ENCODE measurements around the gene IQGAP2.

IQGAP2 gene

GRCh38 chr5:76693141-76693540 lies 290.1 kb downstream of the IQGAP2 start:
- peaks cover 85 to 100% (median 97%) of the 10 kb centered on the region in 11 experiments for H3K36me3 ChIP-seq
- H3K27me3 ChIP-seq = no peaks in the 10 kb centered on the region
- H3K4me1 ChIP-seq = peaks cover 5 to 23% (median 14%) of the 10 kb centered on the region in 10 experiments; a peak in 17 of 20 replicates
- H3K4me2 ChIP-seq = no peak overlapping the region
- no peaks in the 10 kb centered on the region; a peak in 3 of 22 replicates for H3K9me3 ChIP-seq (replicated peaks in 1 of 11)
- no peak overlapping the region for H3K9ac ChIP-seq
- peaks cover 0 to 41% (median 0%) of the 10 kb centered on the region in 11 experiments; a peak in 2 of 22 replicates for H4K20me1 ChIP-seq
- H3K4me3 ChIP-seq = no peak overlapping the region
- no peak overlapping the region for H3K27ac ChIP-seq
- no peak for TF ChIP-seq Cebpa-rat (IDR thresholded peaks at IDR 0.05)

- H3K36me3 ChIP-seq = peaks cover 83 to 100% (median 97%) of the 10 kb centered on the region in 11 experiments
- H3K4me2 ChIP-seq = no peak overlapping the region
- H3K9me3 ChIP-seq (replicated peaks in 1 of 11) = no peaks in the 10 kb centered on the region; a peak in 3 of 22 replicates
- no peak overlapping the region for H3K9ac ChIP-seq
- peaks cover 5 to 23% (median 14%) of the 10 kb centered on the region in 10 experiments; a peak in 17 of 20 replicates for H3K4me1 ChIP-seq
- peaks cover 0 to 51% (median 0%) of the 10 kb centered on the region in 11 experiments; a peak in 2 of 22 replicates for H4K20me1 ChIP-seq
- no peak overlapping the region for H3K27ac ChIP-seq
- no peak overlapping the region for H3K4me3 ChIP-seq
- TF ChIP-seq Cebpa-rat (IDR thresholded peaks at IDR 0.05) = no peak
- H3K27me3 ChIP-seq = no peaks in the 10 kb centered on the region
These were observed 291.2 kb downstream of the IQGAP2 start for GRCh38 chr5:76694317-76694716.

- H3K27ac ChIP-seq = 0 out of 22 replicates have a peak overlapping the region, but pooled peaks of 1 of the 11 experiments have one; percentile 38
- TF ChIP-seq Cebpa-rat (IDR thresholded peaks at IDR 0.05) = no peak
- H3K36me3 ChIP-seq = peaks cover 80 to 100% (median 94%) of the 10 kb centered on the region in 11 experiments
These were observed 292.3 kb downstream of the IQGAP2 start for GRCh38 chr5:76695346-76695745.

GRCh38 chr5:76696251-76696650 lies 293.2 kb downstream of the IQGAP2 start:
- Histone ChIP-seq H3K4me2 (peak overlapping the region in 9 of 11 experiments; percentile 17 to 63 (median 38); a peak in 13 of 22 replicates), H3K4me3 (no peak overlapping the region), H3K9me3 (replicated peaks in 1 of 11) (no peaks in the 10 kb centered on the region; a peak in 2 of 22 replicates), H3K36me3 (peaks cover 84 to 100% (median 94%) of the 10 kb centered on the region in 11 experiments), H3K27ac (peak overlapping the region in 6 of 11 experiments; percentile 15 to 47 (median 32); a peak in 8 of 22 replicates), H3K27me3 (no peaks in the 10 kb centered on the region), H3K9ac (no peak overlapping the region), H3K4me1 (peaks cover 5 to 19% (median 14%) of the 10 kb centered on the region in 10 experiments; a peak in 17 of 20 replicates), H4K20me1 (peaks cover 0 to 41% (median 0%) of the 10 kb centered on the region in 11 experiments; a peak in 2 of 22 replicates)
- no peak for TF ChIP-seq Cebpa-rat (IDR thresholded peaks at IDR 0.05)

More at GRCh38 chr5:76695346-76695745, 292.3 kb downstream of the IQGAP2 start:
- Histone ChIP-seq H3K27me3 (no peaks in the 10 kb centered on the region), H4K20me1 (peaks cover 0 to 45% (median 0%) of the 10 kb centered on the region in 11 experiments; a peak in 2 of 22 replicates), H3K4me1 (peaks cover 5 to 23% (median 14%) of the 10 kb centered on the region in 10 experiments; a peak in 17 of 20 replicates), H3K9ac (no peak overlapping the region), H3K4me3 (no peak overlapping the region), H3K4me2 (peak overlapping the region in 4 of 11 experiments; percentile 25 to 63 (median 42); a peak in 5 of 22 replicates), H3K9me3 (replicated peaks in 1 of 11) (no peaks in the 10 kb centered on the region; a peak in 2 of 22 replicates)

GRCh38 chr5:76697670-76698069 lies 294.6 kb downstream of the IQGAP2 start:
- Histone ChIP-seq H3K27me3 (no peaks in the 10 kb centered on the region), H3K4me3 (no peak overlapping the region), H3K9ac (no peak overlapping the region), H3K4me1 (peaks cover 5 to 16% (median 13%) of the 10 kb centered on the region in 10 experiments; a peak in 17 of 20 replicates), H3K36me3 (peaks cover 90 to 100% (median 96%) of the 10 kb centered on the region in 11 experiments), H3K9me3 (replicated peaks in 1 of 11) (no peaks in the 10 kb centered on the region; a peak in 2 of 22 replicates), H3K4me2 (no peak overlapping the region), H3K27ac (no peak overlapping the region), H4K20me1 (peaks cover 0 to 46% (median 0%) of the 10 kb centered on the region in 11 experiments; a peak in 2 of 22 replicates)
- TF ChIP-seq Cebpa-rat (IDR thresholded peaks at IDR 0.05) = no peak

GRCh38 chr5:76700571-76700970 lies 297.5 kb downstream of the IQGAP2 start:
- Histone ChIP-seq H3K4me3 (no peak overlapping the region), H3K4me1 (peaks cover 5 to 24% (median 10%) of the 10 kb centered on the region in 10 experiments; a peak in 17 of 20 replicates), H3K27me3 (no peaks in the 10 kb centered on the region), H3K9me3 (replicated peaks in 1 of 11) (no peaks in the 10 kb centered on the region; a peak in 2 of 22 replicates), H3K27ac (no peak overlapping the region), H4K20me1 (peaks cover 0 to 56% (median 0%) of the 10 kb centered on the region in 11 experiments; a peak in 4 of 22 replicates), H3K36me3 (peaks cover 70 to 95% (median 89%) of the 10 kb centered on the region in 11 experiments), H3K9ac (no peak overlapping the region), H3K4me2 (no peak overlapping the region)
- no peak for TF ChIP-seq Cebpa-rat (IDR thresholded peaks at IDR 0.05)

GRCh38 chr5:76701298-76701697 lies 298.2 kb downstream of the IQGAP2 start:
- Histone ChIP-seq H3K36me3 (peaks cover 67 to 94% (median 86%) of the 10 kb centered on the region in 11 experiments), H3K27ac (no peak overlapping the region)

GRCh38 chr5:76703707-76704106 lies 300.6 kb downstream of the IQGAP2 start:
- Histone ChIP-seq H3K9ac (no peak overlapping the region), H3K4me2 (no peak overlapping the region), H4K20me1 (peaks cover 0 to 55% (median 0%) of the 10 kb centered on the region in 11 experiments; a peak in 4 of 22 replicates), H3K27ac (no peak overlapping the region), H3K4me1 (peaks cover 0 to 21% (median 1%) of the 10 kb centered on the region in 10 experiments; a peak in 8 of 20 replicates), H3K27me3 (no peaks in the 10 kb centered on the region), H3K36me3 (peaks cover 65 to 94% (median 86%) of the 10 kb centered on the region in 11 experiments), H3K4me3 (no peak overlapping the region), H3K9me3 (replicated peaks in 1 of 11) (no peaks in the 10 kb centered on the region)
- TF ChIP-seq Cebpa-rat (IDR thresholded peaks at IDR 0.05) = no peak

More at GRCh38 chr5:76701298-76701697, 298.2 kb downstream of the IQGAP2 start:
- Histone ChIP-seq H3K4me1 (peaks cover under 1 to 24% (median 4%) of the 10 kb centered on the region in 10 experiments; a peak in 16 of 20 replicates), H3K27me3 (no peaks in the 10 kb centered on the region), H3K9me3 (replicated peaks in 1 of 11) (no peaks in the 10 kb centered on the region; a peak in 2 of 22 replicates), H3K4me2 (no peak overlapping the region), H3K4me3 (no peak overlapping the region), H3K9ac (no peak overlapping the region), H4K20me1 (peaks cover 0 to 56% (median 0%) of the 10 kb centered on the region in 11 experiments; a peak in 4 of 22 replicates)
- no peak for TF ChIP-seq Cebpa-rat (IDR thresholded peaks at IDR 0.05)

GRCh38 chr5:76704131-76704663 lies 301.1 kb downstream of the IQGAP2 start:
- Histone ChIP-seq H3K36me3 (peaks cover 65 to 94% (median 84%) of the 10 kb centered on the region in 11 experiments), H3K9me3 (replicated peaks in 1 of 11) (no peaks in the 10 kb centered on the region), H3K4me3 (no peak overlapping the region), H3K27ac (no peak overlapping the region), H3K9ac (no peak overlapping the region), H4K20me1 (peaks cover 0 to 55% (median 0%) of the 10 kb centered on the region in 11 experiments; a peak in 4 of 22 replicates), H3K27me3 (no peaks in the 10 kb centered on the region), H3K4me1 (peaks cover 0 to 21% (median 1%) of the 10 kb centered on the region in 10 experiments; a peak in 8 of 20 replicates), H3K4me2 (no peak overlapping the region)
- TF ChIP-seq Cebpa-rat (IDR thresholded peaks at IDR 0.05) = no peak
